Peyer's patch (tissue), 4 donors: ENCODE data around the gene SEC24B.

ENCODE experiments used
- CTCF ChIP-seq, 6 experiments: fragments of 450-650 bp in 4 of 6; fragments of 200-600 bp in 2 of 6; sonication (generic) in 1 of 6; IDR thresholded peaks; one replicate each; pipeline ENCODE4 v1.5.1; 2017 to 2019; ENCODE audit warnings: antibody characterized with exemption in 6 of 6, mild to moderate bottlenecking in 3 of 6, moderate library complexity in 1 of 6
- POLR2A ChIP-seq, 2 donors: fragments of 450-650 bp; IDR thresholded peaks; one replicate each; pipeline ENCODE4 v1.5.1; 2017; ENCODE audit warnings: antibody characterized with exemption in 2 of 2, mild to moderate bottlenecking in 2 of 2, moderate library complexity in 2 of 2

GRCh38 chr4:109576462-109576861, 142.8 kb downstream of the SEC24B start:
- TF ChIP-seq CTCF (IDR thresholded peaks at IDR 0.05), result no peak
- TF ChIP-seq POLR2A (IDR thresholded peaks at IDR 0.05), result no peak
